H1 (cell line): ENCODE data around the gene EPN3. TPM values are rescaled to one million over a fixed set of nuclear protein-coding genes. Genes with fewer than 3 reads are reported as not detected.
A peak's percentile ranks its signal among the peaks of the same experiment; 100 is the strongest.

ENCODE experiments used
- CTCF ChIA-PET: fragments of 300-600 bp; sonication (Branson Sonifier 250); formaldehyde crosslinking; loops from one replicate; lab custom pipeline; 2021; ENCODE audit not compliant: partially characterized antibody; lab: Charles Lee
- POLR2A ChIA-PET: fragments of 300-600 bp; sonication (Branson Sonifier 250); formaldehyde crosslinking; loops from one replicate; lab custom pipeline; 2021; ENCODE audit warnings: inconsistent platforms; ENCODE audit not compliant: partially characterized antibody; lab: Charles Lee
- DNase-seq, 2 experiments: peaks; one replicate each; pipeline versions ENCODE4 v3.0.0 to v3.0.0-alpha.2; 2010 to 2022; ENCODE audit warnings: low spot score in 2 of 2, low read depth in 1 of 2, mixed read lengths in 1 of 2
- FAIRE-seq: peaks from 2 replicates; lab custom pipeline; 2011; peaks lifted over from hg19 to GRCh38; lab: Jason Lieb, UNC
- H2AFZ ChIP-seq: 2 replicates; pipeline ENCODE4 v1.8.1; 2012; ENCODE audit warnings: low read length, inconsistent platforms
- H2AK5ac ChIP-seq: 2 replicates; pipeline ENCODE4 v1.6.1; 2013; ENCODE audit warnings: low read depth, low read length
- H2BK120ac ChIP-seq: replicated peaks from 2 replicates; pipeline ENCODE3; 2013; ENCODE audit warnings: low read depth, low read length, inconsistent platforms
- H2BK12ac ChIP-seq: 2 replicates; pipeline ENCODE4 v1.6.1; 2013; ENCODE audit warnings: low read depth, low read length
- H2BK15ac ChIP-seq: 2 replicates; pipeline ENCODE4 v1.6.1; 2013; ENCODE audit warnings: low read length
- H2BK20ac ChIP-seq: 2 replicates; pipeline ENCODE4 v1.6.1; 2013; ENCODE audit warnings: low read length
- H2BK5ac ChIP-seq: 2 replicates; pipeline ENCODE4 v1.6.1; 2013; ENCODE audit warnings: low read depth, low read length
- H3K14ac ChIP-seq: 2 replicates; pipeline ENCODE4 v1.6.1; 2013; ENCODE audit warnings: inconsistent platforms; ENCODE audit not compliant: insufficient read length
- H3K18ac ChIP-seq: 2 replicates; pipeline ENCODE4 v1.6.1; 2013; ENCODE audit warnings: low read length; ENCODE audit errors: extremely low read depth
- H3K23ac ChIP-seq: 2 replicates; pipeline ENCODE4 v1.6.1; 2013; ENCODE audit warnings: inconsistent platforms; ENCODE audit not compliant: insufficient read length
- H3K23me2 ChIP-seq: 2 replicates; pipeline ENCODE4 v1.6.1; 2013; ENCODE audit warnings: low read depth, low read length
- H3K27ac ChIP-seq: 2 replicates; pipeline ENCODE4 v1.6.1; 2011; ENCODE audit warnings: low read depth, low read length, inconsistent platforms
- H3K27me3 ChIP-seq, 4 experiments: replicated peaks in 1 of 4; 1 replicate in 1 of 4; 2 replicates in 3 of 4; pipeline versions ENCODE4 v1.6.1 to v1.8.1; 2011 to 2013; ENCODE audit warnings: low read length in 3 of 4, mild to moderate bottlenecking in 3 of 4, inconsistent platforms in 2 of 4, mixed read lengths in 2 of 4, moderate library complexity in 1 of 4; ENCODE audit not compliant: control insufficient read depth in 3 of 4, insufficient read depth in 3 of 4; ENCODE audit errors: extremely low read depth in 1 of 4
- H3K36me3 ChIP-seq, 4 experiments: 2 replicates each; pipeline versions ENCODE4 v1.6.1 to v1.8.1; 2011 to 2013; ENCODE audit warnings: mild to moderate bottlenecking in 4 of 4, low read length in 3 of 4, moderate library complexity in 2 of 4, control low read depth in 1 of 4, inconsistent platforms in 1 of 4; ENCODE audit not compliant: insufficient read depth in 4 of 4, control insufficient read depth in 2 of 4
- H3K4ac ChIP-seq: replicated peaks from 2 replicates; pipeline ENCODE3; 2013; ENCODE audit warnings: low read length, low read depth, mixed read lengths, inconsistent platforms; ENCODE audit not compliant: insufficient read length
- H3K4me1 ChIP-seq, 4 experiments: replicated peaks in 1 of 4; 1 replicate in 1 of 4; 2 replicates in 3 of 4; pipeline versions ENCODE4 v1.6.1 to v1.8.1; 2011 to 2013; ENCODE audit warnings: low read length in 3 of 4, inconsistent platforms in 2 of 4, mixed read lengths in 1 of 4; ENCODE audit not compliant: insufficient read depth in 4 of 4, control insufficient read depth in 3 of 4
- H3K4me2 ChIP-seq, 2 experiments: 2 replicates each; pipeline versions ENCODE4 v1.6.1 to v1.8.1; 2011 to 2013; ENCODE audit warnings: low read depth in 2 of 2, low read length in 2 of 2, control low read depth in 1 of 2, inconsistent platforms in 1 of 2, mild to moderate bottlenecking in 1 of 2; ENCODE audit not compliant: insufficient read depth in 1 of 2
- H3K4me3 ChIP-seq, 4 experiments: fragments of 200-600, 300-600 bp in 1 of 4; sonication (generic), shearing (Covaris generic), sonication (Bioruptor Twin) in 1 of 4; 2 replicates each; pipeline versions ENCODE4 v1.5.1 to v1.8.1; 2011 to 2016; ENCODE audit warnings: low read length in 4 of 4, low read depth in 3 of 4, control low read depth in 2 of 4, inconsistent platforms in 2 of 4, mild to moderate bottlenecking in 2 of 4, mixed read lengths in 1 of 4, moderate library complexity in 1 of 4; ENCODE audit not compliant: insufficient read depth in 2 of 4; ENCODE audit errors: extremely low read depth in 1 of 4
- H3K56ac ChIP-seq: replicated peaks from 2 replicates; pipeline ENCODE3; 2013; ENCODE audit warnings: low read depth, mild to moderate bottlenecking, mixed read lengths, low read length, inconsistent platforms; ENCODE audit not compliant: insufficient read length
- H3K79me1 ChIP-seq: 2 replicates; pipeline ENCODE4 v1.6.1; 2013; ENCODE audit warnings: low read depth, low read length, control low read depth
- H3K79me2 ChIP-seq, 2 experiments: 2 replicates each; pipeline versions ENCODE4 v1.6.1 to v1.8.1; 2012 to 2013; ENCODE audit warnings: low read length in 2 of 2, mild to moderate bottlenecking in 2 of 2, inconsistent platforms in 1 of 2; ENCODE audit not compliant: insufficient read depth in 2 of 2, control insufficient read depth in 1 of 2
- H3K9ac ChIP-seq, 4 experiments: replicated peaks in 1 of 4; 1 replicate in 1 of 4; 2 replicates in 3 of 4; pipeline versions ENCODE4 v1.6.1 to v1.8.1; 2011 to 2013; ENCODE audit warnings: low read depth in 3 of 4, low read length in 3 of 4, control low read depth in 2 of 4, mild to moderate bottlenecking in 2 of 4, moderate library complexity in 2 of 4, inconsistent platforms in 1 of 4; ENCODE audit errors: extremely low read depth in 1 of 4
- H3K9me3 ChIP-seq, 2 experiments: 2 replicates each; pipeline versions ENCODE4 v1.6.1 to v1.8.1; 2012 to 2013; ENCODE audit warnings: mild to moderate bottlenecking in 2 of 2, moderate library complexity in 2 of 2, control low read depth in 1 of 2, inconsistent platforms in 1 of 2, low read depth in 1 of 2, low read length in 1 of 2, mixed read lengths in 1 of 2; ENCODE audit not compliant: insufficient read depth in 2 of 2
- H4K20me1 ChIP-seq, 2 experiments: replicated peaks in 1 of 2; 2 replicates each; pipeline versions ENCODE3 to v1.8.1; 2011 to 2013; ENCODE audit warnings: inconsistent platforms in 2 of 2, low read length in 2 of 2, mild to moderate bottlenecking in 1 of 2; ENCODE audit not compliant: insufficient read depth in 2 of 2, control insufficient read depth in 1 of 2
- H4K5ac ChIP-seq: 2 replicates; pipeline ENCODE4 v1.6.1; 2013; ENCODE audit warnings: low read length, low read depth, mixed read lengths, inconsistent platforms; ENCODE audit not compliant: insufficient read length
- H4K8ac ChIP-seq: 2 replicates; pipeline ENCODE4 v1.8.0; 2013; ENCODE audit warnings: mild to moderate bottlenecking, moderate library complexity, low read length, inconsistent platforms; ENCODE audit not compliant: insufficient read depth; ENCODE audit errors: extremely low read depth
- H4K91ac ChIP-seq: replicated peaks from 2 replicates; pipeline ENCODE3; 2013; ENCODE audit warnings: low read length, mixed read lengths, inconsistent platforms; ENCODE audit not compliant: insufficient read length
- PHF8 ChIP-seq: fragments of 200-600 bp; sonication (generic); conservative IDR thresholded peaks from 2 replicates; pipeline ENCODE4 v1.7.1; 2012; ENCODE audit warnings: low read depth, mild to moderate bottlenecking, inconsistent platforms, low read length, moderate library complexity
- SIN3A ChIP-seq, 2 experiments: IDR thresholded peaks in 1 of 2; conservative IDR thresholded peaks in 1 of 2; 2 replicates each; pipeline ENCODE4 v1.6.1; 2011 to 2012; ENCODE audit warnings: low read length in 2 of 2, improper control_type of control experiment in 1 of 2, low read depth in 1 of 2, mild to moderate bottlenecking in 1 of 2
- WGBS, 2 experiments: shearing (Covaris generic) in 1 of 2; methylation state at CpG; one replicate each; pipeline versions ENCODE4 v1.1.6 to v1.1.7; 2013 to 2015; ENCODE audit warnings: low lambda C conversion rate in 2 of 2, mixed read lengths in 2 of 2, inconsistent platforms in 1 of 2, low coverage in 1 of 2, missing lambda C conversion rate in 1 of 2; ENCODE audit not compliant: insufficient replicate concordance in 2 of 2, insufficient coverage in 1 of 2, insufficient read length in 1 of 2; ENCODE audit errors: extremely low coverage in 1 of 2, missing lambda C conversion rate in 1 of 2; 5-methylcytosine and 5-hydroxymethylcytosine counted together
- polyA plus RNA-seq, 7 experiments: library from polyadenylated mRNA; depleted of rRNA in 3 of 7; stranded (reverse) in 5 of 7; unstranded in 2 of 7; fragments of >200 nt in 5 of 7; fragments of 200-250 nt in 2 of 7; gene quantifications; 1 replicate in 5 of 7; 2 replicates in 1 of 7; 4 replicates in 1 of 7; pipeline versions ENCODE4 v1.2.1 to v1.2.3, GENCODE V29; 2011 to 2013; ENCODE audit warnings: missing spikeins in 2 of 7, mixed read lengths in 2 of 7
- total RNA-seq: library from RNA; stranded (reverse); fragmentation: NEBNext Ultra II Directional; extraction: Animal tissue kit (Norgen Biotek cat#: 25700); gene quantifications from 2 replicates; pipeline ENCODE4 v1.2.1, GENCODE V29; 2021

Gene EPN3
- total and polyA plus RNA-seq, 2 of the 8 experiments (the other 6 are each of a cell fraction or from before 2014, with no cell fraction given) = 6.7 to 7.9 TPM

DNA sequence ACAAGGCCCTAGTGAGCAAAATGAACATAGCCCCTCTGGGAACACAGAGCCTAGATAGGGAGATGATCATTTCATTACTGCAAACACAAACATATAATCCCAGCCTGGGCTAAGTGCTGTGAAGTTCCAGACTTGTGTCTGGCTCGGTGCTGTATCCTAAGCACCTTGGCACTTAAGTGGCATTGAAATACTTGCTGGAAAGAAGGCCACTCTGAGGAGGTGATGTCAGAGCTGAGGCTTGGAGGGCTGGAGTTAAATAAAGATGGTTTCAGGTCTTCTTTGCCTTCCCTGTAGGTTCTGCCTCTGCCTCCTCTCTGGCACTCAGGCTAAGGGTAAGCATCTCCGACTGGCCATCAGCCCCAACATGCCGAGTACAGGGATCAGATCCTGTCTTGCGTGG is 25.6 kb downstream of the EPN3 start:
- Histone ChIP-seq H3K27me3 (peaks cover 17 to 50% (median 41%) of the 10 kb centered on the region in 4 experiments), H2BK12ac (0 out of 2 replicates have a peak overlapping the region, but pooled peaks have one; percentile 62), H3K4me2 (peak overlapping the region; percentile 75 to 91; a peak in 3 of 4 replicates), H3K4ac (no peak overlapping the region), H3K36me3 (no peaks in the 10 kb centered on the region), H3K4me3 (peak overlapping the region in 1 of 4 experiments; percentile 63; a peak in 2 of 8 replicates), H2BK15ac (no peak overlapping the region), H4K20me1 (peaks cover 0 to 2% of the 10 kb centered on the region in 2 experiments), H3K14ac (no peak overlapping the region), H3K4me1 (peaks cover 0 to 18% (median 10%) of the 10 kb centered on the region in 4 experiments; a peak in 6 of 7 replicates), H2BK5ac (no peak overlapping the region), H3K9me3 (no peaks in the 10 kb centered on the region), H3K23me2 (peaks cover 17% of the 10 kb centered on the region; the same call in 1 of the 2 replicates), H4K8ac (no peak overlapping the region), H3K9ac (no peak overlapping the region), H2BK20ac (no peak overlapping the region; the same call in 1 of the 2 replicates), H3K23ac (no peak overlapping the region), H4K91ac (no peak overlapping the region), H2BK120ac (no peak overlapping the region), H3K18ac (no peak overlapping the region), H3K56ac (no peak overlapping the region), H2AFZ (no peak overlapping the region), H3K79me1 (no peaks in the 10 kb centered on the region), H3K27ac (no peak overlapping the region), H4K5ac (no peak overlapping the region), H2AK5ac (no peak overlapping the region), H3K79me2 (no peaks in the 10 kb centered on the region)
- no peak for DNase-seq
- TF ChIP-seq PHF8 = no peak
- TF ChIP-seq SIN3A (conservative IDR thresholded peaks at IDR 0.05 in 1 of 2, IDR thresholded peaks at IDR 0.05 in 1 of 2; ENCODE audit: low read depth in 1 of 2, low read length in 2 of 2) = peak in 1 of 2 experiments; percentile 15; a peak in 1 of 4 replicates
- POLR2A ChIA-PET = interaction anchor here (1.4 kb wide), 1 partner anchor 10 kb away, joined by 5 read pairs; the partner anchor contains the start of gene SPATA20
- WGBS, 2 experiments = 51% methylated on average over 4 of the region's 4 CpGs; no CpG with 5 or more reads in 1 of the 2 experiments
- CTCF ChIA-PET = interaction anchor here (1.9 to 12.4 kb wide), 4 partner anchors 62 to 138 kb away, joined by 4 to 112 read pairs (median 29); no protein-coding TSS in a partner anchor
- no peak for FAIRE-seq
